Esophagus muscularis mucosa (tissue), 3 donors: Measurements from ENCODE around the gene RIMS1.

ENCODE experiments used
- POLR2A ChIP-seq: fragments of 450-650 bp; IDR thresholded peaks from one replicate; pipeline ENCODE4 v1.6.1; 2017; ENCODE audit warnings: antibody characterized with exemption, moderate library complexity, mild to moderate bottlenecking, low read depth
- TF ChIP-seq, protein P1 (sequence below), 3 experiments: fragments of 200-600 bp in 2 of 3; fragments of 450-650 bp in 1 of 3; sonication (generic) in 2 of 3; IDR thresholded peaks; one replicate each; pipeline ENCODE4 v1.5.1; 2017 to 2019; ENCODE audit warnings: antibody characterized with exemption in 3 of 3, mild to moderate bottlenecking in 2 of 3, moderate library complexity in 1 of 3

DNA sequence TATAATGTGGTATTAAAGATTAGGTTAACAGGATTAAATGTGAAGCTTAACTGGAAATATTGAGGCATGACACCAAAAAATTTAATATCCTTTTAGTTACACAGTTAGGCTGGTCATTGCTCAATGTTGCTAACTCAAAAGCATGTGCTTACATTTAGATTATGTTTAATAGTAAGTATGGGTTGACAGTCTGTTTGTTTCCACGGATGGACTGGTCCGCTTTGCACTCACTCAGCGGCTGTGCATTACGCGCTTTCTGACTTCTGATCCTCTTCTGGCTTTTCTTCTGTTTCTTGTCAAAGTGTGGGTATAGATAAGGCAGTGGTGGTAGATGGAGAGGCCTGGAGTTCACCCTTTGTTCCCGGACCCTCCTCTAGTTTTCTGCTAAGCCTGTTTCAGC is 174.9 kb downstream of the RIMS1 start:
- no peak for TF ChIP-seq POLR2A
- TF ChIP-seq, protein P1, sequence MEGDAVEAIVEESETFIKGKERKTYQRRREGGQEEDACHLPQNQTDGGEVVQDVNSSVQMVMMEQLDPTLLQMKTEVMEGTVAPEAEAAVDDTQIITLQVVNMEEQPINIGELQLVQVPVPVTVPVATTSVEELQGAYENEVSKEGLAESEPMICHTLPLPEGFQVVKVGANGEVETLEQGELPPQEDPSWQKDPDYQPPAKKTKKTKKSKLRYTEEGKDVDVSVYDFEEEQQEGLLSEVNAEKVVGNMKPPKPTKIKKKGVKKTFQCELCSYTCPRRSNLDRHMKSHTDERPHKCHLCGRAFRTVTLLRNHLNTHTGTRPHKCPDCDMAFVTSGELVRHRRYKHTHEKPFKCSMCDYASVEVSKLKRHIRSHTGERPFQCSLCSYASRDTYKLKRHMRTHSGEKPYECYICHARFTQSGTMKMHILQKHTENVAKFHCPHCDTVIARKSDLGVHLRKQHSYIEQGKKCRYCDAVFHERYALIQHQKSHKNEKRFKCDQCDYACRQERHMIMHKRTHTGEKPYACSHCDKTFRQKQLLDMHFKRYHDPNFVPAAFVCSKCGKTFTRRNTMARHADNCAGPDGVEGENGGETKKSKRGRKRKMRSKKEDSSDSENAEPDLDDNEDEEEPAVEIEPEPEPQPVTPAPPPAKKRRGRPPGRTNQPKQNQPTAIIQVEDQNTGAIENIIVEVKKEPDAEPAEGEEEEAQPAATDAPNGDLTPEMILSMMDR (IDR thresholded peaks at IDR 0.05) = no peak
